GM19023 (cell line): ENCODE data around the gene PGAM2.
"Not testable (repeated sequence)": the region's sequence is repeated elsewhere in the genome, so short reads cannot be mapped to it uniquely, and the experiment has no call there.

ENCODE experiments used
- ATAC-seq: cut with Tn5 transposase; IDR thresholded peaks from one replicate; pipeline ENCODE4 v1.9.1; 2021; ENCODE audit warnings: mild to moderate bottlenecking, moderate library complexity; ENCODE audit not compliant: unreplicated experiment

The PGAM2 gene

DNA sequence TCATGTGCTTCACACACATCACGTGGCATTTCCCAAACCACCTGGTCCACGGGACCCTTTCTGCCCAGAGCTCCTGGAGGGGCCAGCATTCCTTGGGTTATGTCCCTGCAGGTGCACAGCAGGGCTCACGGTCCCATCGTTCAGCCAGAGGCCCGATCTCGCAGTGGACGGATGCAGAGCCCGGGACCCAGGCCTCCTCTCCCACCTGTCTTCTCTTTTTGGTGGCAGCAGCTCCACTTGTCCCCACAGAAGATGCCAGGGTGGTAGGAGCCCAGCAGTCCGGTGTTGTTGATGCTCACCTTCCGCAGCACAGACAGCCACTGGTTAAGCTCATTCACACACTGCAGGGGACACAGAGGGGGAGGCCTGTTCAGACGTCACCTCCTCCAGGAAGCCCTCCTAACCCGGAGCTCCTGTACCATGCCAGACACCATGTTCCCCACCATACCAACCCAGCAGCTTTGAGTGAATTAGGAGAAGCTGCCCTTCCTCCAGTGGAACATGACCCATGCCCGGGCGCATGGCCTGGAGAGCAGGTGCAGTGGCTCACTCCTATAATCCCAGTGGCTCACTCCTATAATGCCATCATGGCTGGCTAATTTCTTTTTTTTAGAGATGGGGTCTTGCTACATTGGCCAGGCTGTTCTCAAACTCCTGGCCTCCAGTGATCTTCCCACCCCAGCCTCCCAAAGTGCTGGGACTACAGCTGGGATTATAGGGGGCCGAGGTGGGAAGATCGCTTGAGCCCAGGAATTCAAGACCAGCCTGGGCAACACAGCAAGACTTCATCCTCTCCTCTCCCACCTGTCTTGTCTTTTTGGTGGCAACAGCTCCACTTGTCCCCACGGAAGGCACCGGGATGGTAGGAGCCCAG is 31.2 kb downstream of the PGAM2 start:
- ATAC-seq, result not testable (repeated sequence)

DNA sequence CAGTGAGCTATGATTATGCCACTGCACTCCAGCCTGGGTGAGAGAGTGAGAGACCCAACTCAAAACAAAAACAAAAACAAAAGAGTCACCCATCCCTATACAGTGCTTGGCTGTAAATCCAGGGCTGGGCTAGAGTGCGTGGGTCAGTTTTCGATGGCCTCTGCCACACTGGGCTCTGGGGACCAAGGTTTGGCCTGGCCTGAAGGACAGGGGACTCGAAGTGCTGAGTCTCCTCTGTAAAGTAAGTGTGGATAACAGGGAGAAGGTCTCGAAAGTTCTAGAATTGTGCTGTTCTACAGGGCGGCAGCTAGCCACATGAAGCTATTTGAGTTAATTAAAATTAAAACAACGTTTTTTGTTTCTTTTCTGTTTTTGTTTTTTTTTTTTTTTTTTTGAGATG is 33.3 kb downstream of the PGAM2 start:
- not testable (repeated sequence) for ATAC-seq

DNA sequence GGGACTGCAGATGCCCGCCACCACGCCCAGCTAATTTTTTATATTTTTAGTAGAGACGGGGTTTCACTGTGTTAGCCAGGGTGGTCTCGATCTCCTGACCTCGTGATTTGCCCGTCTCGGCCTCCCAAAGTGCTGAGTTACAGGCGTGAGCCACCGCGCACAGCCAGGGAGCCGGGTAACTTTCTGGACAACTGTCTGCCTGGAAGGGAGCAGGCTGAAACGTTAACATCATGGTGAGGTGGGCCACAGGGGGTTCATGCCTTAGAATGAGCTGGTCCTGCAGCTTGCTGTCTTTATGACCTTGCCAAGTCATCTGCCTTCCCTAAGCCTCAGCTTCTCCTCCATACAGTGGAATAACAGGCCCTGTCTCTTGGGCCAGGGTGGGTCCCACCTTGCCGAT is 34.0 kb downstream of the PGAM2 start:
- ATAC-seq, result not testable (repeated sequence)

DNA sequence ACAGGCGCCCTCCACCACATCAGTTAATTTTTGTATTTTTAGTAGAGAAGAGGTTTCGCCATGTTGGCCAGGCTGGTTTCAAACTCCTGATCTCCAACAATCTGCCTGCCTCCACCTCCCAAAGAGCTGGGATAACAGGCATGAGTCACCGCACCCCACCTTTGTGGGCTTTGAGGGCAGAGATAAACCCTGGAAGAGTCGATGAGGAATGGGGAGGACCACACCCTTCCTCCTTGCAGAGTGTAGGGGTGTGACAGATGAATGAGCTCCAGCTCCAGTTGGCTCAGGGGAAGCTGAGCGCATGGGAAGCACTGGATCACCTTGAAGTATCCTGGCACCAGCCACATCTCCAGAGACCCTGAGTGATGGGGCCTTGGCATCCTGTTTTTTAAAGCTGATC is 35.3 kb downstream of the PGAM2 start:
- not testable (repeated sequence) for ATAC-seq

DNA sequence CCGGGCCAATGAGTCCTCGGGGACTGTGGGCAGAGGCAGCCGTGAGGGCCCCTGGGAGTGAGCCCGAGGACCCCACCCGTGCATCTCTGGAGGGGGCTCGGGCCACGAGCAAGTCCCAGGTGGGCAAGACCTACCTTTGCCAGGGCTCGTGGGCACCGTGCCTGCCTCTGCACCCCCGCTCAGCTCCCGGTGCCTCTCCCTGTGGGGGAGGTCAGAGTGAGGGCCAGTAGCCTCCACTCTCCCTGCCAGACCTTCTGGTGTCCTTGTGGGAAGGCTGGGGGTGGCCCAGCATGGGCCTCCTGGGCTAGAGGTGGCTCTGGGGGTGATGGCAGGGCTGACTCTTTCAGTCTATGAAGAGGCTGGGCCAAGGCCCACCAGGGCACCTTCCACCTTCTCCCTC is 35.9 kb downstream of the PGAM2 start:
- ATAC-seq, result not testable (repeated sequence)

DNA sequence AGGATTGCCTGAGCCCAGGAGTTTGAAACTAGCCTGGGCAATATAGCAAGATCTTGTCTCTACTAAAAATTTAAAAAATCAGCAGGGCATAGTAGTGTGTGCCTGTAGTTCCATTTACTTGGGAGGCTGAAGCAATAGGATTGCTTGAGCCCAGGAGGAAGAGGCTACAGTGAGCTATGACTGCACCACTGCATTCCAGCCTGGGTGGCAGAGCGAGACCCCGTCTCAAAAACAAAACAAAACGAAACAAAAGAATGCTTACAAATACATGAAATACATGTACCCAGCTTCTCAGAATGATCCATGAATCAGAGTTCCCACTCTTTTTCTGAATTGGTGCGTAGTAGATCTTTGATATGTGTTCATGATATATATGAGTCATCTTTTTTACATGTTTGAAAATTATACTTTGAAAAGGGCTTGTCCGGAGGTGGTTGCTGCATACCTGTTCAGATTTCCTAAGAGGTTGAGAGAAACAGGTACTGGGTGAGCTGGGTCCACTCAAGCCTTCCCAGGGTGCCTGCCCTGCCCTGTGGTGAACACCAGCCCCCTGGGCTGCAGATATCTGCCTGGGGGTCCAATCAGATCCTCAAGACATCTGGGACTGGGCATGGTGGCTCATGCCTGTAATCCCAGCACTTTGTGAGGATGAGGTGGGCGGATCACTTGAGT is 42.4 kb downstream of the PGAM2 start:
- ATAC-seq, result not testable (repeated sequence)

DNA sequence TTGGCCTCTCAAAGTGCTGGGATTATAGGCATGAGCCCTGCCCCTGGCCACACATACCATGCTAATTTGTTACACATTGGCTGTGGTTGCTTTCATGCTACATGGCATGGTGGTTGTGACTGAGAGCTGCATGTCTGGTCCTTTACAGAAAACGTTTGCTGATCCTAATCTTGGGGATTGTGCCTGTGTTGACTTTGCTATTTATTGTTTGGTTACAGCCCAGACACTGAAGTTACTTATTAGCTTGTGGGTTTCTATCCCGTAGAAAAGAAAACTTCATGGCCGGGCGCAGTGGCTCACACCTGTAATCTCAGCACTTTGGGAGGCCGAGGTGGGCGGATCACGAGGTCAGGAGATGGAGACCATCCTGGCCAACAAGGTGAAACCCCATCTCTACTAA is 43.3 kb downstream of the PGAM2 start:
- ATAC-seq, result not testable (repeated sequence)

DNA sequence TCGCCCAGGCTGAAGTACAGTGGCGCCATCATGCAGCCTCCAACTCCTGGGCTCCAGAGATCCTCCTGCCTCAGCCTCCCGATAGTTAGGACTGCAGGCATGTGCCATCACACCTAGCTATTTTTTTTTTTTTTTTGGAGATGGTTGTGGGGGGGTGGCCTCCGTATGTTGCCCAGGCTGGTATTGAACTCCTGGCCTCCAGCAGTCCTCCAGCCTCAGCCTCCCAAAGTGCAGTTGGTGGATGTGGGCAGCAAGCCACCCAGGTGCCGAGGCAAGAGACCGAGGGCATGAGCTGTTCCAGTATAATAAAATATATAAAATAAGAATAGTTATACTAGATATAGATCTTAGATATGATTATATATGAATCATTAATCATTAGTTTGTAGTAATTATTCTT is 45.5 kb downstream of the PGAM2 start:
- not testable (repeated sequence) for ATAC-seq

DNA sequence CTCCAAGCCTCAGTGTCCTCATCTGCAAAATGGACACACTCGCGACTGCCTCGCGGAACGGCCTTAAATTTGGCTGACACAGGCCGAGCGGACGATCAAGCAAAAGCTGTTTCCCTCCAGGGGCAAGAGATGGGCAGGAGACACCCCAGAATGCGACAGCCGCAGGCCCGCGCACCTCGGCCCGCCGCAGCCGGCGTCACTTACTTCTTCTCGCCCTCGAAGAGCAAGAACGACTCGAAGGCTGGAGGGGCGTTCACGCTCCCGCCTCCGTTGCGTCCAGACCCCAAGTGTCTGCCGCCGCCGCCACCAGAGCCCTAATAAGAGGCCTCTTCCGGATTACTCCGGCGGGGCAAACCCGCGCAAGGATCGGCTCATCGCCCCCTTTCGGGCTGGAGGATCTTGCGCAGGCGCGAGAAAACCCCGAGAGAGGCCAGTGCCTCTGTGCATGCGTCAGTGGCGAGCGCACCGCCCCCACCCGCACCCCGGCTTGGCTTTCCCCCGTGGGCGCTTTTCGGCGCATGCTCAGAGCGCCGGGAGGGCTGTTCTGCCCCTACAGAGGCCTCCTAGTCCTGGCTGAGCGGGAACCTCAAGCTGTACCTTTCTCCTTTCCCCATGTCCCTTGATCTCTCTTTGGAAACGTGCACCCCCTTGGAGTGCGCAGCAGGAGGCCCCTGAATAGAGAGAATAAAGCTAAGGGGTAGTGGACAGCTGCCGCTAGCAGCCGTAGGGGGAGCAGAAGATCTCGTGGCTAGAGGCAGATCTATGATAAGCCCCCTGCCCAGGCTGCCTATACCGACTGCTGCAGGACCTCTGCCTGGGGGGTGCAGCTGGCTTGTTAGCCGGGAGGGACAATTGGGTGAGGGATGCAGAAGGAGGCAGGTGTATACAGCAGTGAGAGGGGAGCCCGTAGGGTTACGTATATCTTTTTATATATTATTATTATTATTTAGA is 46.2 kb downstream of the PGAM2 start:
- peak; percentile 86 for ATAC-seq

DNA sequence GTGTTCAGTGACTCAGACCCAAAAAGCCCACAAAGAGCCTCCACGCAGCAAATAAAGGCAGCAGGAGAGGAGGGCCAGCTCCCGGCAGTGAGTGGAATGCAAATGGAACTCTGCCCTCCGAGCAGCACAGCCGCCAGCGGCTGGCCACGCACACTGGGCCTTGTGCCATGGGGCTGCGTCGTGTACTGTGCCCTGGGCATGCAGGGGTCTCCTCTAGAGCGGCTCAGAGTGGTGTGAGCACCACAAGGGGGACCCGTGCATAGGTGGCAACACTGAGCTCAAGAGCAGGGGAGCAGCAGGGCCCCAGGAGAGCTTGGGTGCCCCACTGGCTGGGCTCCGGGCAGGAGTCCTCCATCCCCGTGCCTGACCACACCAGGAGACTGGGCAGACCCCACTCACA is 50.3 kb downstream of the PGAM2 start:
- not testable (repeated sequence) for ATAC-seq
